Breast epithelium (tissue), 4 donors: ENCODE data around the gene PAQR8. TPM values are rescaled to one million over a fixed set of nuclear protein-coding genes. Genes with fewer than 3 reads are reported as not detected.

ENCODE experiments used
- DNase-seq, 2 donors: peaks; one replicate each; pipeline ENCODE4 v3.0.0-alpha.2; 2019; ENCODE audit warnings: low spot score in 2 of 2
- H3K27ac ChIP-seq, 2 donors: fragments of 200-600 bp; sonication (generic) in 1 of 2; one replicate each; pipeline ENCODE4 v1.5.1; 2016 to 2019; ENCODE audit warnings: mild to moderate bottlenecking in 1 of 2
- H3K27me3 ChIP-seq, 2 donors: fragments of 200-600 bp; sonication (generic) in 1 of 2; one replicate each; pipeline versions ENCODE4 v1.5.1 to v1.6.0; 2017 to 2019; ENCODE audit warnings: control low read depth in 1 of 2, mild to moderate bottlenecking in 1 of 2
- H3K36me3 ChIP-seq: fragments of 200-600 bp; one replicate; pipeline ENCODE4 v1.5.1; 2019
- H3K4me1 ChIP-seq, 2 donors: fragments of 200-600 bp; sonication (generic); one replicate each; pipeline ENCODE4 v1.5.1; 2016 to 2019; ENCODE audit warnings: control low read depth in 1 of 2
- H3K4me3 ChIP-seq, 3 donors: fragments of 200-600 bp; sonication (generic); 1 replicate in 2 of 3; 2 replicates in 1 of 3; pipeline ENCODE4 v1.5.1; 2016 to 2019; ENCODE audit warnings: mild to moderate bottlenecking in 3 of 3, moderate library complexity in 2 of 3
- H3K9me3 ChIP-seq, 2 donors: fragments of 200-600 bp; sonication (generic) in 1 of 2; one replicate each; pipeline ENCODE4 v1.5.1; 2016 to 2019; ENCODE audit warnings: control low read depth in 1 of 2
- POLR2A ChIP-seq: fragments of 450-650 bp; IDR thresholded peaks from one replicate; pipeline ENCODE4 v1.6.1; 2016; ENCODE audit warnings: antibody characterized with exemption, mild to moderate bottlenecking, moderate library complexity
- POLR2AphosphoS5 ChIP-seq, 3 donors: sonication (generic); formaldehyde crosslinking; IDR thresholded peaks; one replicate each; pipeline ENCODE4 v1.6.1; 2017; ENCODE audit warnings: antibody characterized with exemption in 3 of 3
- intact Hi-C: fragments of 100-400 bp; cut with DNase I; formaldehyde crosslinking; loops from one replicate; pipeline ENCODE4 v1.15.1; 2023; ENCODE audit warnings: low total_unique reads
- total RNA-seq, 3 donors: library from RNA; depleted of rRNA; stranded (reverse); fragments of >200 nt; gene quantifications; one replicate each; pipeline ENCODE4 v1.1.0, GENCODE V29; 2016
- TF ChIP-seq, protein P1 (sequence below), 3 donors: fragments of 450-650 bp; IDR thresholded peaks; one replicate each; pipeline ENCODE4 v1.5.1; 2016 to 2017; ENCODE audit warnings: antibody characterized with exemption in 3 of 3, mild to moderate bottlenecking in 3 of 3, moderate library complexity in 3 of 3

PAQR8 gene
- total RNA-seq, 3 donors from 2014 or later = 4.0 to 4.6 (median 4.3) TPM

- Histone ChIP-seq H3K27ac (peak within 1 kb of the TSS; percentile 91 to 92), H3K4me1 (no peaks in the 10 kb centered on the region), H3K9me3 (no peaks in the 10 kb centered on the region), H3K27me3 (no peaks in the 10 kb centered on the region), H3K36me3 (no peaks in the 10 kb centered on the region), H3K4me3 (peak within 1 kb of the TSS; percentile 66 to 77 (median 76))
- intact Hi-C loops = loop anchor here (5.0 to 10.0 kb wide), 2 partner anchors 85 to 177 kb away; no protein-coding TSS in a partner anchor
- peak; percentile 98 for DNase-seq
- peak; percentile 72 to 86 (median 78) for TF ChIP-seq POLR2AphosphoS5 (IDR thresholded peaks at IDR 0.05)
- peak; percentile 69 for TF ChIP-seq POLR2A
- TF ChIP-seq, protein P1, sequence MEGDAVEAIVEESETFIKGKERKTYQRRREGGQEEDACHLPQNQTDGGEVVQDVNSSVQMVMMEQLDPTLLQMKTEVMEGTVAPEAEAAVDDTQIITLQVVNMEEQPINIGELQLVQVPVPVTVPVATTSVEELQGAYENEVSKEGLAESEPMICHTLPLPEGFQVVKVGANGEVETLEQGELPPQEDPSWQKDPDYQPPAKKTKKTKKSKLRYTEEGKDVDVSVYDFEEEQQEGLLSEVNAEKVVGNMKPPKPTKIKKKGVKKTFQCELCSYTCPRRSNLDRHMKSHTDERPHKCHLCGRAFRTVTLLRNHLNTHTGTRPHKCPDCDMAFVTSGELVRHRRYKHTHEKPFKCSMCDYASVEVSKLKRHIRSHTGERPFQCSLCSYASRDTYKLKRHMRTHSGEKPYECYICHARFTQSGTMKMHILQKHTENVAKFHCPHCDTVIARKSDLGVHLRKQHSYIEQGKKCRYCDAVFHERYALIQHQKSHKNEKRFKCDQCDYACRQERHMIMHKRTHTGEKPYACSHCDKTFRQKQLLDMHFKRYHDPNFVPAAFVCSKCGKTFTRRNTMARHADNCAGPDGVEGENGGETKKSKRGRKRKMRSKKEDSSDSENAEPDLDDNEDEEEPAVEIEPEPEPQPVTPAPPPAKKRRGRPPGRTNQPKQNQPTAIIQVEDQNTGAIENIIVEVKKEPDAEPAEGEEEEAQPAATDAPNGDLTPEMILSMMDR (IDR thresholded peaks at IDR 0.05) = no peak
These were observed 58.1 kb downstream of the PAQR8 start, which contains the start of gene EFHC1 for GRCh38 chr6:52419809-52420667. Gene EFHC1, plus strand, starts transcription at chr6:52420342. Its CDS starts 69 bp downstream, at chr6:52420411.

DNA sequence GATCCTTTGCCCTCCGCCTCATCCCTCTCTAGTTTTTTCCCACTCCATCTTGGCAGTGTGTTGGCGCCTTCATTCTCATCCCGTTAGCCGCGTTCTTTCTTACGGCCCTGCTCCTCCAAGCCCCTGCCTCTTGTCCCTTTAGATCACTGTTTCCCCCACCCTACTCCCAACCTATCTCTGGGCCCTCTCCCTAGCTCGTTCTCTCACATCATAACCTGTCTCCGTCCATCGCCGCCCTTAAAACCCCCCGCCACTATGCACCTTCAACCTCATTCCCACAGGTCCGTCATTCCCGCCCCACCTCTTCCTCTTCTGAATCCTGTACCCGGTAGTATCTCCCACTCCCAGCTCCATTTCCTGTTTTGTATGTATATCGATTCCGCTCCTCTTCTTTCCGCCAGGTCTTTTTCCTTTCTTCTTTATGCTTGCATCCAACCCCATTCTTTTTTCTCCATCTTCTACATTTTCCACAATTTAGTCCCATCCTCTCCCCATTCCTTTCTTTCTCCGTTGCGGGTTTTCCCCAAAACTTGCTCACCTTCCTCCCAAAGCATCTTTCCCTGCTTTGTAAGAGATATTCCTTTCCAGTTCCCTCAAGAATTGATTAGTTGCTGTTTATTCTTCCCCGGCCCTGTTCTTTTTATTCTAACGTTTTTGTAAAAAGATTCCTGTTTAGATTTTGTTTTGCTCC is 58.9 kb downstream of the PAQR8 start:
- DNase-seq = no peak
- TF ChIP-seq POLR2A (no peak), POLR2AphosphoS5 (IDR thresholded peaks at IDR 0.05) (no peak)
- TF ChIP-seq, protein P1 (IDR thresholded peaks at IDR 0.05) = no peak
- H3K27me3 ChIP-seq = no peaks in the 10 kb centered on the region
- intact Hi-C loops = loop anchor here (10.0 kb wide), 1 partner anchor 84 kb away; no protein-coding TSS in a partner anchor
- peak overlapping the region; percentile 91 to 92 for H3K27ac ChIP-seq
- no peaks in the 10 kb centered on the region for H3K36me3 ChIP-seq
- H3K4me1 ChIP-seq = no peaks in the 10 kb centered on the region
- H3K9me3 ChIP-seq = no peaks in the 10 kb centered on the region
- peak overlapping the region; percentile 66 to 77 (median 76) for H3K4me3 ChIP-seq

DNA sequence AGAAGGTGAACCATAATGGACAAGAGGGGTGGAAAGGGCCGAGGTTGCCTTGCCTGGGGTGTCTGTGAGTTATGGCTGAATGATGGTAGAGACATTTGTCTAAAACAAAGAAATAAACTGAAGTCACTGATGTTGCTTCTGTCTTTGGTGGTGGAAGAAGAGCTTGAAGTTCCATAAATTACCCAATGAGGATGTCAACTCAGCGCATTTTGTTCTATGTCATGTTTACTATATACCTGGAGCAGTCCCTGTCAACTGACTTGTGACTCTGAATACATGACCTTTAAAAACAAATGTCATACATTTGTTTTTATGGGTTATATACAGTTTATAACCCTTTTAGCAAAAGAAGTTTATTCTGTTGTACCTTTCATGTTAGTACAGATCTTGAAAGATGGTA is 60.2 kb downstream of the PAQR8 start:
- TF ChIP-seq POLR2A (no peak), POLR2AphosphoS5 (IDR thresholded peaks at IDR 0.05) (no peak)
- TF ChIP-seq, protein P1 (IDR thresholded peaks at IDR 0.05) = no peak
- Histone ChIP-seq H3K36me3 (no peaks in the 10 kb centered on the region), H3K9me3 (no peaks in the 10 kb centered on the region), H3K4me3 (no peak overlapping the region), H3K27ac (no peak overlapping the region), H3K4me1 (no peaks in the 10 kb centered on the region), H3K27me3 (no peaks in the 10 kb centered on the region)
- intact Hi-C loops = loop anchor here (10.0 kb wide), 1 partner anchor 83 kb away; no protein-coding TSS in a partner anchor
- no peak for DNase-seq

- Histone ChIP-seq H3K4me3 (no peak overlapping the region), H3K4me1 (no peaks in the 10 kb centered on the region), H3K36me3 (no peaks in the 10 kb centered on the region), H3K9me3 (no peaks in the 10 kb centered on the region), H3K27ac (peak overlapping the region in 1 of 2 donors; percentile 51), H3K27me3 (no peaks in the 10 kb centered on the region)
- intact Hi-C loops = loop anchor here (10.0 kb wide), 1 partner anchor 81 kb away; no protein-coding TSS in a partner anchor
- TF ChIP-seq POLR2AphosphoS5 (IDR thresholded peaks at IDR 0.05) (no peak), POLR2A (no peak)
- TF ChIP-seq, protein P1 (IDR thresholded peaks at IDR 0.05) = no peak
- DNase-seq = no peak
These were observed 61.5 kb downstream of the PAQR8 start for GRCh38 chr6:52423448-52423847.
